BLaER1 treated with 17β-estradiol and CSF1 and Interleukin-3, amounts not matched to agents 10 nM and 100 nM (cell line): ENCODE data around the gene IVL.

Source experiments
- H3K27ac ChIP-seq, 11 experiments: shearing (Covaris generic); formaldehyde crosslinking; 2 replicates each; pipeline ENCODE4 v1.8.1; 2022
- H3K27me3 ChIP-seq, 11 experiments: shearing (Covaris generic); formaldehyde crosslinking; 2 replicates each; pipeline ENCODE4 v1.8.1; 2022
- H3K36me3 ChIP-seq, 11 experiments: shearing (Covaris generic); formaldehyde crosslinking; 2 replicates each; pipeline ENCODE4 v1.8.1; 2022
- H3K4me1 ChIP-seq, 10 experiments: shearing (Covaris generic); formaldehyde crosslinking; 2 replicates each; pipeline ENCODE4 v1.8.1; 2022
- H3K4me2 ChIP-seq, 11 experiments: shearing (Covaris generic); formaldehyde crosslinking; 2 replicates each; pipeline ENCODE4 v1.8.1; 2022
- H3K4me3 ChIP-seq, 10 experiments: shearing (Covaris generic); formaldehyde crosslinking; 2 replicates each; pipeline ENCODE4 v1.8.1; 2022
- H3K9ac ChIP-seq, 11 experiments: shearing (Covaris generic); formaldehyde crosslinking; 2 replicates each; pipeline ENCODE4 v1.8.1; 2022
- H3K9me3 ChIP-seq, 11 experiments: shearing (Covaris generic); formaldehyde crosslinking; replicated peaks in 1 of 11; 2 replicates each; pipeline ENCODE4 v1.8.1; 2022
- H4K20me1 ChIP-seq, 11 experiments: shearing (Covaris generic); formaldehyde crosslinking; 2 replicates each; pipeline ENCODE4 v1.8.1; 2022
- Cebpa-rat ChIP-seq, 11 experiments: shearing (Covaris generic); IDR thresholded peaks; 2 replicates each; pipeline ENCODE4 v1.8.1; 2022

The IVL gene

GRCh38 chr1:152871731-152872126 is 36.6 kb upstream of the IVL start:
- Histone ChIP-seq H3K9me3 (no peaks in the 10 kb centered on the region), H3K36me3 (no peaks in the 10 kb centered on the region), H3K27ac (no peak overlapping the region), H4K20me1 (no peaks in the 10 kb centered on the region), H3K9ac (no peak overlapping the region), H3K4me1 (no peaks in the 10 kb centered on the region), H3K4me2 (no peak overlapping the region), H3K27me3 (no peaks in the 10 kb centered on the region), H3K4me3 (no peak overlapping the region)
- no peak for TF ChIP-seq Cebpa-rat (IDR thresholded peaks at IDR 0.05)

GRCh38 chr1:152873495-152873894 is 34.9 kb upstream of the IVL start:
- H4K20me1 ChIP-seq, result no peaks in the 10 kb centered on the region
- H3K4me2 ChIP-seq, result no peak overlapping the region
- H3K27ac ChIP-seq, result no peak overlapping the region
- no peaks in the 10 kb centered on the region for H3K27me3 ChIP-seq
- H3K9ac ChIP-seq, result no peak overlapping the region
- H3K9me3 ChIP-seq, result no peaks in the 10 kb centered on the region
- TF ChIP-seq Cebpa-rat (IDR thresholded peaks at IDR 0.05), result no peak
- H3K4me3 ChIP-seq, result no peak overlapping the region
- no peaks in the 10 kb centered on the region for H3K36me3 ChIP-seq
- H3K4me1 ChIP-seq, result no peaks in the 10 kb centered on the region

- Histone ChIP-seq H3K36me3 (no peaks in the 10 kb centered on the region), H3K4me3 (no peak overlapping the region), H3K4me1 (peaks cover 0 to 5% (median 0%) of the 10 kb centered on the region in 10 experiments; a peak in 2 of 20 replicates), H3K27ac (no peak overlapping the region), H3K9ac (no peak overlapping the region), H3K9me3 (no peaks in the 10 kb centered on the region), H3K4me2 (no peak overlapping the region), H4K20me1 (no peaks in the 10 kb centered on the region), H3K27me3 (no peaks in the 10 kb centered on the region)
- no peak for TF ChIP-seq Cebpa-rat (IDR thresholded peaks at IDR 0.05)
Observed at GRCh38 chr1:152876827-152877226, 31.5 kb upstream of the IVL start.

GRCh38 chr1:152878042-152878441 is 30.3 kb upstream of the IVL start, which contains the start of gene SMCP:
SMCP (plus strand) TSS chr1:152878322; CDS start chr1:152884423, 6,101 bp downstream.
- Histone ChIP-seq H3K9ac (no peak within 1 kb of the TSS), H3K4me2 (no peak within 1 kb of the TSS), H3K27me3 (no peaks in the 10 kb centered on the region), H3K4me1 (peaks cover 0 to 5% (median 0%) of the 10 kb centered on the region in 10 experiments; a peak in 2 of 20 replicates), H4K20me1 (no peaks in the 10 kb centered on the region), H3K27ac (no peak within 1 kb of the TSS), H3K9me3 (no peaks in the 10 kb centered on the region), H3K36me3 (no peaks in the 10 kb centered on the region), H3K4me3 (no peak within 1 kb of the TSS)
- no peak for TF ChIP-seq Cebpa-rat (IDR thresholded peaks at IDR 0.05)

GRCh38 chr1:152879559-152880198 is 28.7 kb upstream of the IVL start:
- H3K4me3 ChIP-seq, result no peak overlapping the region
- no peaks in the 10 kb centered on the region for H3K9me3 ChIP-seq
- no peak overlapping the region for H3K9ac ChIP-seq
- H3K27me3 ChIP-seq, result no peaks in the 10 kb centered on the region
- H4K20me1 ChIP-seq, result no peaks in the 10 kb centered on the region
- no peak overlapping the region for H3K27ac ChIP-seq
- H3K36me3 ChIP-seq, result no peaks in the 10 kb centered on the region
- TF ChIP-seq Cebpa-rat (IDR thresholded peaks at IDR 0.05), result 0 out of 22 replicates have a peak, but pooled peaks of 1 of the 11 experiments have one; percentile 36
- peaks cover 0 to 16% (median 0%) of the 10 kb centered on the region in 10 experiments; a peak in 7 of 20 replicates for H3K4me1 ChIP-seq
- H3K4me2 ChIP-seq, result no peak overlapping the region

GRCh38 chr1:152880316-152880715 is 28.0 kb upstream of the IVL start:
- Histone ChIP-seq H3K9me3 (no peaks in the 10 kb centered on the region), H3K27ac (no peak overlapping the region), H3K4me1 (peaks cover 0 to 16% (median 0%) of the 10 kb centered on the region in 10 experiments; a peak in 7 of 20 replicates), H3K36me3 (no peaks in the 10 kb centered on the region), H3K27me3 (no peaks in the 10 kb centered on the region), H4K20me1 (no peaks in the 10 kb centered on the region), H3K9ac (no peak overlapping the region), H3K4me2 (no peak overlapping the region), H3K4me3 (no peak overlapping the region)
- TF ChIP-seq Cebpa-rat (IDR thresholded peaks at IDR 0.05), result no peak

- Histone ChIP-seq H3K27ac (no peak overlapping the region), H3K4me2 (no peak overlapping the region), H3K4me3 (no peak overlapping the region), H3K9ac (no peak overlapping the region), H3K9me3 (no peaks in the 10 kb centered on the region), H3K4me1 (peaks cover 0 to 16% (median 0%) of the 10 kb centered on the region in 10 experiments; a peak in 7 of 20 replicates), H4K20me1 (no peaks in the 10 kb centered on the region), H3K27me3 (no peaks in the 10 kb centered on the region), H3K36me3 (no peaks in the 10 kb centered on the region)
- TF ChIP-seq Cebpa-rat (IDR thresholded peaks at IDR 0.05), result no peak
Observed at GRCh38 chr1:152880907-152881306, 27.4 kb upstream of the IVL start.

GRCh38 chr1:152884085-152884484 is 24.3 kb upstream of the IVL start:
- no peaks in the 10 kb centered on the region for H4K20me1 ChIP-seq
- no peaks in the 10 kb centered on the region for H3K36me3 ChIP-seq
- H3K9me3 ChIP-seq, result no peaks in the 10 kb centered on the region
- peak overlapping the region in 4 of 11 experiments; percentile 3 to 45 (median 22); a peak in 4 of 22 replicates for H3K4me2 ChIP-seq
- H3K4me1 ChIP-seq, result peaks cover 0 to 16% (median 0%) of the 10 kb centered on the region in 10 experiments; a peak in 9 of 20 replicates
- no peak overlapping the region for H3K27ac ChIP-seq
- no peak overlapping the region for H3K4me3 ChIP-seq
- no peak for TF ChIP-seq Cebpa-rat (IDR thresholded peaks at IDR 0.05)
- H3K27me3 ChIP-seq, result no peaks in the 10 kb centered on the region
- no peak overlapping the region for H3K9ac ChIP-seq

- Histone ChIP-seq H3K27ac (no peak overlapping the region), H3K4me3 (no peak overlapping the region), H3K36me3 (no peaks in the 10 kb centered on the region), H3K27me3 (no peaks in the 10 kb centered on the region), H4K20me1 (no peaks in the 10 kb centered on the region), H3K9ac (no peak overlapping the region), H3K4me2 (peak overlapping the region in 4 of 11 experiments; percentile 3 to 45 (median 22); a peak in 4 of 22 replicates), H3K9me3 (no peaks in the 10 kb centered on the region), H3K4me1 (peaks cover 0 to 16% (median 0%) of the 10 kb centered on the region in 10 experiments; a peak in 9 of 20 replicates)
- no peak for TF ChIP-seq Cebpa-rat (IDR thresholded peaks at IDR 0.05)
Observed at GRCh38 chr1:152884506-152884905, 23.8 kb upstream of the IVL start.
